ENCODE data around the gene TMOD1.

GRCh38 chr9:97510797-97511654 is 9.6 kb downstream of the TMOD1 start:
- TF ChIP-seq CTCF (IDR thresholded peaks at IDR 0.05), result no peak
- TF ChIP-seq EZH2 (IDR thresholded peaks at IDR 0.05), result no peak
